Measurements from ENCODE around the gene CHST8. TPM values are rescaled to one million over a fixed set of nuclear protein-coding genes. Genes with fewer than 3 reads are reported as not detected.

CHST8 gene
- total RNA-seq, 1 donor from 2014 or later = 3.2 TPM

DNA sequence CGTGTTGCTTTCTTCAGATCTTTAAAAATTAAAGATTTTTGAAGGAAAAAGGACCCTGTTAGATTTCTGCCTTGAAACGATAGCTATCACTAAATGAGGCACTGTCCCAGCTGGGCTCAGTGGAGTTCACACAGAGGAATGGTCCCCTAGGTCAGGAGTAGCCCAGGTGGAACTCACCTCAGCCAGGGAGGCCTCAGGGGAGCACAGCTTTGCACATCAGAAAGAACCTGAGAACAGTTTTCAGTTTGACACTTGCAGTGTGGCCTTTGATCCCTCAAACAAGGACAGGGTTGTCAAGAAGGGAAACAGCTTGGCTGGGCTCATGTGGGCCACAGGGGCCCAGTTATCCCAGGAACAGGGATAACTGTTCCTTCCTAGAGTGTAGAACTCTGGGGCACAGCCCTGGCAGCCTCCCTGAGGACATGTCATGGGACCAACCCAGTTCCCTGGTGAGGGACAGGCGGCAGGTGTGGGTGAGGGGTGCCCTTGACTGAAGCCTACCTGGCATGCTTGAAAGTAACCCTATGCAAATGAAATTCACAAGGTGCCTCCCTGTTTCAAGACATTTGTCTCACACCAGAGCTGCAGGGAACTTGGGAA, 59.4 kb downstream of the CHST8 start:
- H3K4me3 ChIP-seq = no peak overlapping the region
- H3K27ac ChIP-seq = no peak overlapping the region
- H3K4me1 ChIP-seq = no peaks in the 10 kb centered on the region
- no peaks in the 10 kb centered on the region for H3K36me3 ChIP-seq
- TF ChIP-seq, protein P1, sequence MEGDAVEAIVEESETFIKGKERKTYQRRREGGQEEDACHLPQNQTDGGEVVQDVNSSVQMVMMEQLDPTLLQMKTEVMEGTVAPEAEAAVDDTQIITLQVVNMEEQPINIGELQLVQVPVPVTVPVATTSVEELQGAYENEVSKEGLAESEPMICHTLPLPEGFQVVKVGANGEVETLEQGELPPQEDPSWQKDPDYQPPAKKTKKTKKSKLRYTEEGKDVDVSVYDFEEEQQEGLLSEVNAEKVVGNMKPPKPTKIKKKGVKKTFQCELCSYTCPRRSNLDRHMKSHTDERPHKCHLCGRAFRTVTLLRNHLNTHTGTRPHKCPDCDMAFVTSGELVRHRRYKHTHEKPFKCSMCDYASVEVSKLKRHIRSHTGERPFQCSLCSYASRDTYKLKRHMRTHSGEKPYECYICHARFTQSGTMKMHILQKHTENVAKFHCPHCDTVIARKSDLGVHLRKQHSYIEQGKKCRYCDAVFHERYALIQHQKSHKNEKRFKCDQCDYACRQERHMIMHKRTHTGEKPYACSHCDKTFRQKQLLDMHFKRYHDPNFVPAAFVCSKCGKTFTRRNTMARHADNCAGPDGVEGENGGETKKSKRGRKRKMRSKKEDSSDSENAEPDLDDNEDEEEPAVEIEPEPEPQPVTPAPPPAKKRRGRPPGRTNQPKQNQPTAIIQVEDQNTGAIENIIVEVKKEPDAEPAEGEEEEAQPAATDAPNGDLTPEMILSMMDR (IDR thresholded peaks at IDR 0.05) = no peak
- no peak for TF ChIP-seq POLR2A (IDR thresholded peaks at IDR 0.05)
- TF ChIP-seq POLR2AphosphoS5 (IDR thresholded peaks at IDR 0.05; ENCODE audit: insufficient read depth in 1 of 2, low read depth in 1 of 2) = no peak
- H3K27me3 ChIP-seq = no peaks in the 10 kb centered on the region
- intact Hi-C loops (cut with DNase I) = no loop called here
- no peaks in the 10 kb centered on the region for H3K9me3 ChIP-seq
- no peak for DNase-seq (ENCODE audit: extremely low spot score in 2 of 2)

DNA sequence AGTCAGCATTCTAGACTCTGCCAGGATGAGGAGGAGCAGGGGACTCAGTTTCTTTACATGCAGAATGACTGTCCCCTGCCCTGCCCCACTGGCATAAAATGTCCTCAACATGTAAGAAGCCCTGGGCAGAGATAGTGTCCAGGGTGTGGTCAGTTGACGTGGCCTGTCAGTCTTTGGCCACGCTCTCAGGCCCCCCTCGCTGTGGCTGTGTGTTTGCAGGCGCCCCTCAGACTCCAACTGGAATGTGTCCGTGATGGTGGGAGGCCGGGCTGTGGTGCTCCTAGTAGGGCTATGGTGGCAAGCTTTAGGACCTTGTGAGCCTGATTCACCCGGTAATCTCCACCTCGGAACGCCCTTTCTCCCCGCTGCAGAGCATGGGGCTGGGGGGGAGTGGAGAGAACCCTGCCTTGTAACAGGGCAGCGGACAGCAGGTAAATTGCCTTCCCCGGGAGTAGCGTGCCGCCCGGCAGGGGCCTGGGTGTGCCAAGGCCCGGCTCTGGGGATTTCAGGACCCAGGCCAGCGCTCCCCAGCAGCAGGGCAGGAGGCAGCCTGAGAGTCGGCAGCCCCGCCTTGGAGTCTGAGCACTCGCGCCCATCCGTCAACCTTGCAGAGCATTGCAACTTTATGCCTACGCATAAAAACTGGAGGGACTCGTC, 62.3 kb downstream of the CHST8 start:
- TF ChIP-seq POLR2A (IDR thresholded peaks at IDR 0.05) (no peak), POLR2AphosphoS5 (IDR thresholded peaks at IDR 0.05; ENCODE audit: insufficient read depth in 1 of 2, low read depth in 1 of 2) (no peak)
- TF ChIP-seq, protein P1 (IDR thresholded peaks at IDR 0.05) = no peak
- no peak overlapping the region for H3K4me3 ChIP-seq
- no peak for DNase-seq (ENCODE audit: extremely low spot score in 2 of 2)

DNA sequence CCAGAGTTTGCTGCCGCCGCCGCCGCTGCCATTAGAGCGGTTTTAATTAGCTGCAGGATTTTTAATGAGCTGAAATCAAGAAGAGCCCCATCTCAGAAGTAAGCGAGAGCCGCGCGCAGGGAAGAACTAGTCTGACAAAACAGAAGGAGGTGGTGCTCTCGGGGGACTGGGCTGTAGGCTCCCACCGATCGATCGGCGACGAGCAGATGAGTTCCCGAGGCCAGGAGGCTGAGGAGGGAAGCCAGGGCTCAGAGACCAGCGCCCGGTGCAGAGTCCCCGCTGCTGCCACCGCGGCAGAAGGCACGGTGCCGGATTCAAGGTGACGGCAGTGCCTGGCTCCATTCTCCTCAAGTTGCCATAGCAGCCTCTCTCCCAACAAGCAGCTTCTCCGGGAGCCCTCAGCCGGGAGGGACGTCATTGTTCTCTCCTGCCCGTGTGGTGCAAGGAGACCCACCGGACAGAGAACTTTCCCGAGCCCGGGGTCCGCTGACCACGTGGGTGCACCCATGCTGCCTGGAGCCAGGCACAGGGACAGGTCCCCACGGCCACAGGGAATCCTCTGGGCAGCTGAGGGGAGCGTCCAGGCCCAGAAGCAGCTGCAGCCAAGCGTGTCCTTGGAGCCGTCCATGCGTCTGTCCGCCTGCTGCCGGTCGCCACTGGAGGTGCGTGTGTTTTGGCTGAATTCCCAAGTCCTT, 62.9 kb downstream of the CHST8 start:
- intact Hi-C loops (cut with DNase I) = no loop called here
- H3K9me3 ChIP-seq = no peaks in the 10 kb centered on the region
- no peak overlapping the region for H3K27ac ChIP-seq
- H3K36me3 ChIP-seq = no peaks in the 10 kb centered on the region
- H3K4me3 ChIP-seq = no peak overlapping the region
- no peaks in the 10 kb centered on the region for H3K4me1 ChIP-seq
- DNase-seq (ENCODE audit: extremely low spot score in 2 of 2) = no peak
- TF ChIP-seq, protein P1 (IDR thresholded peaks at IDR 0.05) = no peak
- no peak for TF ChIP-seq POLR2A (IDR thresholded peaks at IDR 0.05)
- no peak for TF ChIP-seq POLR2AphosphoS5 (IDR thresholded peaks at IDR 0.05; ENCODE audit: insufficient read depth in 1 of 2, low read depth in 1 of 2)
- no peaks in the 10 kb centered on the region for H3K27me3 ChIP-seq

More for the DNA sequence above, 62.3 kb downstream of the CHST8 start:
- H3K27ac ChIP-seq = no peak overlapping the region
- no peaks in the 10 kb centered on the region for H3K36me3 ChIP-seq
- H3K27me3 ChIP-seq = no peaks in the 10 kb centered on the region
- H3K4me1 ChIP-seq = no peaks in the 10 kb centered on the region
- no peaks in the 10 kb centered on the region for H3K9me3 ChIP-seq
- intact Hi-C loops (cut with DNase I) = no loop called here

DNA sequence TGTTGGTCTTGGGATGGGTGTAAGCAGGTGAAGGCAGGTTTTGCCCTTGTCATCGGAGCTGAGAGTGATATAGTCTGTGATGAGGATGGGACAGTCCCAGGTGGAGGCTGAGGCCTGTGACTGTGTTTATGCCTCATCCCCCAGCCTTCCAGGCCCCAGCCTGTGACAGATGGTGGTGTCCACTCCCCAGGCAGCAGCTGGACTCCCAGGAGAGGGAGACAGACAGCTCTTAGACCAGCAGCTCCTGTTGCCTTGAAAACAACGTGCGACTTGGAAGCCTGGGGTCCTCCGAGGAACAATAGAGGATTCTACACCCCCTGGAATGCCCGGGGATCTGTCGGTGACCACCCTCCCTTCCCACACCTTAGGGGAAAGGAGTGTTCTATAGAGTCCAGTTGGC, 63.8 kb downstream of the CHST8 start:
- intact Hi-C loops (cut with DNase I) = no loop called here
- H3K4me3 ChIP-seq = no peak overlapping the region
- no peak overlapping the region for H3K27ac ChIP-seq
- no peaks in the 10 kb centered on the region for H3K4me1 ChIP-seq
- TF ChIP-seq POLR2A (IDR thresholded peaks at IDR 0.05) = no peak
- no peak for TF ChIP-seq POLR2AphosphoS5 (IDR thresholded peaks at IDR 0.05; ENCODE audit: insufficient read depth in 1 of 2, low read depth in 1 of 2)
- TF ChIP-seq, protein P1 (IDR thresholded peaks at IDR 0.05) = no peak
- H3K27me3 ChIP-seq = no peaks in the 10 kb centered on the region
- H3K36me3 ChIP-seq = no peaks in the 10 kb centered on the region
- no peaks in the 10 kb centered on the region for H3K9me3 ChIP-seq
- no peak for DNase-seq (ENCODE audit: extremely low spot score in 2 of 2)

DNA sequence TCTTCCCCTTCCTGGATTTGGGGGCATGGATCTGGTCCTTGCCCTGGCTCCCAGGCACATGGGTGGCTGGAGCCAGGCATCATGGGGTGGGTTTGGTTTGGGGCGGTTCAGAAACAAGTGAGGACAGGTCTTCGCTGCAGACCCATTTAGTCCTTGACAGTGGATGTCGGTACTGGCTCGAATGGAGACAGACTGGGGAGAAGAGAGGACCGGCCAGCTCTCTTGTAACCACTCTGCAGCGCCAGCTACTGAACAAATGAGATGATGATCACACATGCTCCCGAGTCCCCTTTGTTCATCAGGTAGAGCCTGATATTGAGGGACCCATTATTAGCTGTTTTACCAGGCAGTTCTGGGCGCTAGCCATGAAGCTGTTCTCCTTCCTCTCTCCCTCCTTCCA, 64.5 kb downstream of the CHST8 start:
- H3K27ac ChIP-seq = no peak overlapping the region
- no peaks in the 10 kb centered on the region for H3K4me1 ChIP-seq
- H3K27me3 ChIP-seq = no peaks in the 10 kb centered on the region
- no peak for DNase-seq (ENCODE audit: extremely low spot score in 2 of 2)
- no peaks in the 10 kb centered on the region for H3K9me3 ChIP-seq
- no peaks in the 10 kb centered on the region for H3K36me3 ChIP-seq
- H3K4me3 ChIP-seq = no peak overlapping the region
- intact Hi-C loops (cut with DNase I) = no loop called here
- TF ChIP-seq, protein P1 (IDR thresholded peaks at IDR 0.05) = no peak
- TF ChIP-seq POLR2AphosphoS5 (IDR thresholded peaks at IDR 0.05; ENCODE audit: insufficient read depth in 1 of 2, low read depth in 1 of 2) (no peak), POLR2A (IDR thresholded peaks at IDR 0.05) (no peak)
